ENCODE data around the gene FNIP2. TPM values are rescaled to one million over a fixed set of nuclear protein-coding genes. Genes with fewer than 3 reads are reported as not detected.

The FNIP2 gene
- polyA plus RNA-seq, 1 donor from 2014 or later = 51.7 TPM

GRCh38 chr4:158729716-158730559 is 38.9 kb upstream of the FNIP2 start:
- TF ChIP-seq POLR2AphosphoS5 (IDR thresholded peaks at IDR 0.05) (no peak), CTCF (IDR thresholded peaks at IDR 0.05; ENCODE audit: poor library complexity, severe bottlenecking) (peak; percentile 75), RAD21 (conservative IDR thresholded peaks at IDR 0.05) (peak; percentile 76), SMC3 (conservative IDR thresholded peaks at IDR 0.05; ENCODE audit: poor library complexity) (peak; percentile 80)
- Histone ChIP-seq H3K79me2 (replicated peaks; ENCODE audit: insufficient read depth, low read length) (no peaks in the 10 kb centered on the region), H3K4me2 (ENCODE audit: low read length) (no peak overlapping the region), H3K9me3 (ENCODE audit: low read length) (no peaks in the 10 kb centered on the region), H3K4me3 (ENCODE audit: low read length) (no peak overlapping the region), H3K27ac (ENCODE audit: low read length) (no peak overlapping the region), H3K27me3 (ENCODE audit: insufficient read depth, low read depth, low read length) (no peaks in the 10 kb centered on the region), H3K9me2 (ENCODE audit: insufficient read depth, low read length) (no peaks in the 10 kb centered on the region), H3K36me3 (ENCODE audit: insufficient read depth, low read length) (no peaks in the 10 kb centered on the region), H3F3A (ENCODE audit: insufficient read depth, low read length, poor library complexity, severe bottlenecking) (no peaks in the 10 kb centered on the region), H3K9ac (ENCODE audit: low read length) (no peak overlapping the region), H2AFZ (ENCODE audit: low read depth, low read length) (no peak overlapping the region), H4K20me1 (ENCODE audit: insufficient read depth) (no peaks in the 10 kb centered on the region)

GRCh38 chr4:158738866-158739265 is 30.0 kb upstream of the FNIP2 start:
- H4K20me1 ChIP-seq (ENCODE audit: insufficient read depth) = no peaks in the 10 kb centered on the region
- no peak overlapping the region for H3K9ac ChIP-seq (ENCODE audit: low read length)
- H3F3A ChIP-seq (ENCODE audit: insufficient read depth, low read length, poor library complexity, severe bottlenecking) = no peaks in the 10 kb centered on the region
- no peak overlapping the region for H3K4me2 ChIP-seq (ENCODE audit: low read length)
- no peaks in the 10 kb centered on the region for H3K9me3 ChIP-seq (ENCODE audit: low read length)
- TF ChIP-seq EZH2 (IDR thresholded peaks at IDR 0.05; ENCODE audit: borderline replicate concordance, insufficient read depth, low read length, poor library complexity, severe bottlenecking) (no peak), POLR2AphosphoS5 (IDR thresholded peaks at IDR 0.05) (no peak), EP300 (conservative IDR thresholded peaks at IDR 0.05; ENCODE audit: poor library complexity, severe bottlenecking) (no peak), MXI1 (conservative IDR thresholded peaks at IDR 0.05; ENCODE audit: poor library complexity, severe bottlenecking) (no peak), REST (IDR thresholded peaks at IDR 0.05; ENCODE audit: borderline replicate concordance) (no peak), CTCF (IDR thresholded peaks at IDR 0.05; ENCODE audit: poor library complexity, severe bottlenecking) (no peak), TAF1 (IDR thresholded peaks at IDR 0.05; ENCODE audit: low read depth) (no peak), RAD21 (conservative IDR thresholded peaks at IDR 0.05) (no peak), SMC3 (conservative IDR thresholded peaks at IDR 0.05; ENCODE audit: poor library complexity) (no peak)
- no peaks in the 10 kb centered on the region for H3K27me3 ChIP-seq (ENCODE audit: insufficient read depth, low read depth, low read length)
- H3K27ac ChIP-seq (ENCODE audit: low read length) = no peak overlapping the region
- H3K79me2 ChIP-seq (replicated peaks; ENCODE audit: insufficient read depth, low read length) = no peaks in the 10 kb centered on the region
- no peak overlapping the region for H3K4me3 ChIP-seq (ENCODE audit: low read length)
- H2AFZ ChIP-seq (ENCODE audit: low read depth, low read length) = no peak overlapping the region
- no peaks in the 10 kb centered on the region for H3K9me2 ChIP-seq (ENCODE audit: insufficient read depth, low read length)
- no peaks in the 10 kb centered on the region for H3K36me3 ChIP-seq (ENCODE audit: insufficient read depth, low read length)

Measured in neural cell (in vitro differentiated cells).